ENCODE data around the gene SLC9C1.

DNA sequence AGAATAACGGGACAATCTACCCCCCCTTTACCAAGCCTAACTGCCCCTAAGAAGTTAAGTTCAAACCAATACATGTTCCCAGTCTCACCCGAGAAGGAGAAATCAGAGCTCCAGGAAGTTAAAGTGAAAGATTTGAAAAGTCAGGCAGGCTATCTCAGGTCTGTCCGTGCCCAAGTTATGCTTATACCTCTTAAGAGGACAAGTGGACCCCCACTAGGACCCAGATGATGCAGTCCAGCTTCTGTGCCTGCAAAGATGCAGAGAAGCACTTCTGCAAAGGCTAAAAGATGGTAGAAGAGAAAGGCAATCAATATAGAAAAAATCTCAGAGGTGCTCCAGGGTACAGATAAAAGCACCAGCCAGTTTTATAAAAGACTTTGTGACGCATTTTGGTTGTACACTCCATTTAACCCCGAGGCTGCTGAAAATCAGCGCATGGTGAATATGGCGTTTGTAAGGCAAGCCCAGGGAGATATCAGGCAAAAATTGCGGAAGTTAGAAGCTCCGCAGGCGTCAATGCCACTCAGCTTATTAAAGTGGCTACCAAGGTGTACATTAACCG lies 9.8 kb upstream of the SLC9C1 start:
- TF ChIP-seq, protein P1, sequence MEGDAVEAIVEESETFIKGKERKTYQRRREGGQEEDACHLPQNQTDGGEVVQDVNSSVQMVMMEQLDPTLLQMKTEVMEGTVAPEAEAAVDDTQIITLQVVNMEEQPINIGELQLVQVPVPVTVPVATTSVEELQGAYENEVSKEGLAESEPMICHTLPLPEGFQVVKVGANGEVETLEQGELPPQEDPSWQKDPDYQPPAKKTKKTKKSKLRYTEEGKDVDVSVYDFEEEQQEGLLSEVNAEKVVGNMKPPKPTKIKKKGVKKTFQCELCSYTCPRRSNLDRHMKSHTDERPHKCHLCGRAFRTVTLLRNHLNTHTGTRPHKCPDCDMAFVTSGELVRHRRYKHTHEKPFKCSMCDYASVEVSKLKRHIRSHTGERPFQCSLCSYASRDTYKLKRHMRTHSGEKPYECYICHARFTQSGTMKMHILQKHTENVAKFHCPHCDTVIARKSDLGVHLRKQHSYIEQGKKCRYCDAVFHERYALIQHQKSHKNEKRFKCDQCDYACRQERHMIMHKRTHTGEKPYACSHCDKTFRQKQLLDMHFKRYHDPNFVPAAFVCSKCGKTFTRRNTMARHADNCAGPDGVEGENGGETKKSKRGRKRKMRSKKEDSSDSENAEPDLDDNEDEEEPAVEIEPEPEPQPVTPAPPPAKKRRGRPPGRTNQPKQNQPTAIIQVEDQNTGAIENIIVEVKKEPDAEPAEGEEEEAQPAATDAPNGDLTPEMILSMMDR (conservative IDR thresholded peaks at IDR 0.05; ENCODE audit: low read length), result no peak
- TF ChIP-seq EZH2phosphoT487 (IDR thresholded peaks at IDR 0.05; ENCODE audit: borderline replicate concordance), result no peak
